GM12891 (cell line): ENCODE data around the gene PCDH9.

Experiments
- DNase-seq: peaks from one replicate; pipeline ENCODE4 v3.0.0; 2011; ENCODE audit warnings: low spot score; ENCODE audit not compliant: insufficient read length
- FAIRE-seq: peaks from 2 replicates; lab custom pipeline; 2011; peaks lifted over from hg19 to GRCh38; lab: Jason Lieb, UNC
- PAX5 ChIP-seq: IDR thresholded peaks from 2 replicates; pipeline ENCODE4 v1.6.1; 2011; ENCODE audit warnings: low read length, moderate library complexity, mild to moderate bottlenecking; ENCODE audit not compliant: insufficient read depth, severe bottlenecking
- POLR2A ChIP-seq: IDR thresholded peaks from 2 replicates; pipeline ENCODE4 v1.6.1; 2011; ENCODE audit warnings: low read depth, low read length, control low read depth
- POLR2AphosphoS5 ChIP-seq: IDR thresholded peaks from 2 replicates; pipeline ENCODE4 v1.6.1; 2011; ENCODE audit warnings: low read depth, low read length, control low read depth
- POU2F2 ChIP-seq: IDR thresholded peaks from 2 replicates; pipeline ENCODE4 v1.6.1; 2011; ENCODE audit warnings: low read depth, mild to moderate bottlenecking, control low read depth, low read length, moderate library complexity
- SPI1 ChIP-seq: IDR thresholded peaks from 2 replicates; pipeline ENCODE4 v1.6.1; 2011; ENCODE audit warnings: low read depth, low read length, control low read depth
- TAF1 ChIP-seq: IDR thresholded peaks from 2 replicates; pipeline ENCODE4 v1.6.1; 2011; ENCODE audit warnings: low read depth, low read length, control low read depth

Gene PCDH9

GRCh38 chr13:67224148-67224846 is 5.8 kb downstream of the PCDH9 start:
- DNase-seq = no peak
- no peak for FAIRE-seq
- TF ChIP-seq POLR2A (no peak), PAX5 (no peak), POLR2AphosphoS5 (no peak), TAF1 (no peak), SPI1 (no peak), POU2F2 (no peak)

DNA sequence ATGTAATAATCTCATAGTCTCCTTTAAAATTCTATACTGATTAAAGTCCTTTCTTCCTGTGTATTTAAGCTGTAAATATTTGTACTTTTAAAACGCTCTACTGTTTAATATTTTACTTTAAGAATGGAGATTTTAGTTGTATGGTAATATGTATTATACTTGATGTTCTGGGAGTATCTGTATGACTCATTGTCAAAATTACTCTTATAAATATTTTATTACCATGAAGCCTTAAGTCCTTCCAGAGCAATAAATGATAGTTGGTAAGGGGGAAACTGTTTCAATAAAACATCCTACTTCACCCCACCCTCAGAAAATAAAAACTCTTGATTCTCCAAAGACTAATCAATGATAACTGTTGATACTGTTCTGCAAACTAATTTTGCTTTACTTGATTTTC is 6.4 kb downstream of the PCDH9 start:
- FAIRE-seq (no peak), DNase-seq (no peak)
- TF ChIP-seq POU2F2 (no peak), TAF1 (no peak), POLR2A (no peak), PAX5 (no peak), POLR2AphosphoS5 (no peak), SPI1 (no peak)

DNA sequence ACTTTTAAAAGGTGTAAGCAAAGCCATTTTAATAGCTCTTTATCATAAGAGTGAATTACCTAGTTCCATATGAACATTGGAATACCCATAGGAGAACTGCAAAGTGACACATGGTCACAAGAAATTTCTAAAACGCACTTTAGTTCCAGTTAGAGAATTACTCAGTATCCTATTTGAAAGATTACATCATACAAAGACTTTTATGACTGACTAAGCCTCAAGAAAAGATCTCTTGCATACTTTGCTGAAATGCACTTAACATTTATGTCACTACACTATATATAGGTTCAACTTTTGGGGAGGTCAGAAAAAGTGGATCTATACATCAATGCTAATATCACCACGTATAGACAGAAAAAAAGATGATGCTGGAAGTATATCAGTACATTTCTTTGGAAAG is 7.1 kb downstream of the PCDH9 start:
- TF ChIP-seq POLR2A (no peak), TAF1 (no peak), PAX5 (no peak), POU2F2 (no peak), POLR2AphosphoS5 (no peak), SPI1 (no peak)
- FAIRE-seq (no peak), DNase-seq (no peak)

- no peak for FAIRE-seq
Measured at GRCh38 chr13:67221630-67222226, 8.4 kb downstream of the PCDH9 start.

DNA sequence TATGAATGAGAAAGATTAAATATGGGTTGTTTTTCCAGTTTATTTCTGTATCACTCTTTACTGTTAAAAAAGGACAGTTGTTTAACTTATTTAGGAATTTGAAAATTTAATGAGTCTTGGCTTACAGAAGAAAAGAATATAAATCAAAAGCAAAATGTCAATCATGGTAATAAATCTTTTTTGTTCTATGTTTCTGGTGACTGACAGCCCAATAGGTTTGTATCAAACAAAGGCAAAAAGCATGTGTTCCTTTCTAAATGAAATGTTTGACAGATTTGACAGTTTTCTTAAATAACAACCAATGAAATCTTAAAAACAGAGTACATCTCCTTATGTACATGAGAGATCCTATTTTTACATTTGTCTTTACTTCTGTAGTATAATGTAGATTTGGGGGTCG is 11.0 kb downstream of the PCDH9 start:
- TF ChIP-seq SPI1 = no peak
- TF ChIP-seq POLR2A = no peak
- no peak for TF ChIP-seq POLR2AphosphoS5
- no peak for TF ChIP-seq POU2F2
- TF ChIP-seq TAF1 = no peak
- no peak for TF ChIP-seq PAX5
- DNase-seq (no peak), FAIRE-seq (no peak)

More at GRCh38 chr13:67221630-67222226, 8.4 kb downstream of the PCDH9 start:
- no peak for DNase-seq
- TF ChIP-seq SPI1 (peak; percentile 33; the same call in 1 of the 2 replicates), POLR2A (no peak)

GRCh38 chr13:67217880-67218279 is 12.3 kb downstream of the PCDH9 start:
- no peak for TF ChIP-seq POU2F2
- DNase-seq = no peak
- FAIRE-seq = no peak

GRCh38 chr13:67216864-67217263 is 13.3 kb downstream of the PCDH9 start:
- no peak for DNase-seq
- no peak for TF ChIP-seq POLR2AphosphoS5
- no peak for TF ChIP-seq PAX5
- no peak for TF ChIP-seq TAF1
- TF ChIP-seq SPI1 = no peak
- TF ChIP-seq POU2F2 = no peak
- TF ChIP-seq POLR2A = no peak
- FAIRE-seq = no peak

- FAIRE-seq = no peak
- DNase-seq = no peak
- TF ChIP-seq PAX5 (no peak), POLR2A (no peak), TAF1 (no peak), SPI1 (no peak), POLR2AphosphoS5 (no peak), POU2F2 (no peak)
Measured at GRCh38 chr13:67210208-67210607, 19.9 kb downstream of the PCDH9 start.

DNA sequence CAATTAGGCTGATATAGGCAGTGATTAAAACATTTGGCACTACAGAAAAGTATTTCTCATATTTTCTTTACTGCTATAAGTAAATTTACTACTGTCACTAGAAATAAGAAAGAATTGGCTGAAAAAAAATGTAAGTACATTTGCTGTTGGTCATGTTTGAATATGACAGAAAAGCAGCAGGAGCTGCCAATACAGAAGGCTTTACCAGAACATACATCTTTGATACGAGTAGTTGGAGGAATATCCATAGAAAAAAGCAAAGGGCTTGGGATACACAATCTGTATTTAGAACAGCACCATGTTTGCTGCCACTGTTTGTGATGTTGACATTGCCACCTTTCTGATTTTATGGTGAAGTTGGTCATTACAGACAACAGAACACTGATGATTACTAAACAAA is 21.6 kb downstream of the PCDH9 start:
- DNase-seq = no peak
- FAIRE-seq = no peak
- TF ChIP-seq POLR2A (no peak), SPI1 (no peak), PAX5 (no peak), POU2F2 (no peak), TAF1 (no peak), POLR2AphosphoS5 (no peak)

DNA sequence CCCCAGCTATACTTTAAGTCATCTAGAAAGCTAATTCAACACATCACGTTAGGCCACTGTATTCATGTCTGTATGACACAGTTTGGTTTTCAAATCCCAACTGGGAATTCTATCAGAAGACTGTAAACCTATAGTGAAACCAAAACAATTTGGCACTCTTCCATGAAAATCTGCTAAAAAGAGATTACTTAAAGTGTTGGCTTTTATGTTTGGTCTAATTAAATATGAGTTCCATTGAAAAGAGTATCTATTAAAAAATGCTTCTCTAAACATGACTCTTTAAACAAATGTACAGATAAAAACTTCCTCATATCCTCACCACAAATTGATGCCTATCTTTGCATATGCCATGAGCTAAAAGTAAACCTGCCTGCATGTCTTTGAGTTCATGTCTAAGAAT is 25.4 kb downstream of the PCDH9 start:
- no peak for FAIRE-seq
- no peak for DNase-seq
- TF ChIP-seq POLR2AphosphoS5 (no peak), SPI1 (no peak), POLR2A (no peak), PAX5 (no peak)
